SK-MEL-5 (cell line): ENCODE measurements around the gene ARSB. TPM values are rescaled to one million over a fixed set of nuclear protein-coding genes. Genes with fewer than 3 reads are reported as not detected.
"Not testable (repeated sequence)": the region's sequence is repeated elsewhere in the genome, so short reads cannot be mapped to it uniquely, and the experiment has no call there.

Experiments
- DNase-seq: peaks from one replicate; pipeline ENCODE4 v3.0.0-alpha.2; 2016; ENCODE audit warnings: low read depth, low spot score
- in situ Hi-C: cut with HindIII; loops from 2 replicates; pipeline ENCODE4 v1.10.0; 2016; ENCODE audit warnings: low sequenced_read_pairs, high pct_unique_total_duplicates, low pct_unique_long_range_greater_than_20kb
- total RNA-seq: library from RNA; depleted of rRNA; stranded (reverse); fragments of >200 nt; shearing (Covaris generic); gene quantifications from 2 replicates; pipeline ENCODE4 v1.2.3, GENCODE V29; 2014

The ARSB gene
- total RNA-seq, 1 experiment from 2014 or later: 25.7 TPM

- in situ Hi-C loops: no loop called here
- no peak for DNase-seq
Measured at GRCh38 chr5:78782728-78783127, 202.4 kb downstream of the ARSB start.

DNA sequence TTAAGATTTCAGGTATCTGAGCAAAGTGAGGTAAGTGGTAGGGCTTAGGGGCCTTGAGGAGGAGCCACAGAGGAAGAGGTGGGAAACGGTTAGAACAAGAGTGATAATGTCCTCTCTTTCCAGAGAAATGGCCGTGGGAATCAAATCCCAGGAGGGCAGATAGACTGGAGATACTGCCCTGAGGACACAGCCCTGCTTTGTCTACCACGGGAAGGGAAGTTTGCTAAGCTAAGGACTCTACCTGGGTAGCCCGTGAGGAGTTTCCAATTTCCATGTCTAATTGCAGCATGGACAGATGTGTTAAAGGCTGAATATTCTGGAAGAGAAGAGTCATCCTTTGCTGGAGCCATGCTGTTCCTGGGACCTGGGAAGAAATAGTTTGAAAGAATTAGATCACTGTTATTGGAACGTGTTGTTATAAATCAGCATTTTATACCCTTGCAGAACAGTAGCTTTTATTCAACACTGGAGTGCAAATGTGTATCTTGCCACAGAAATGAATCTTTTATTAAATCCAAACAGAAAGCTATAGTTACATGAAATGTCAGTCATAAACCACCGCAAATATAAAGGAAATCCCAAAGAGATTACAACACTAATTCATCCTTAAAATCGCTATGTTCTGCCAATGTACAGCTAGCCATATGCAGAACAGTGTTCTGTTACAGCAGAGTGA, 203.4 kb downstream of the ARSB start:
- peak; percentile 46 for DNase-seq
- in situ Hi-C loops: no loop called here

GRCh38 chr5:78779771-78780616, 205.1 kb downstream of the ARSB start:
- in situ Hi-C loops: no loop called here
- DNase-seq: no peak

DNA sequence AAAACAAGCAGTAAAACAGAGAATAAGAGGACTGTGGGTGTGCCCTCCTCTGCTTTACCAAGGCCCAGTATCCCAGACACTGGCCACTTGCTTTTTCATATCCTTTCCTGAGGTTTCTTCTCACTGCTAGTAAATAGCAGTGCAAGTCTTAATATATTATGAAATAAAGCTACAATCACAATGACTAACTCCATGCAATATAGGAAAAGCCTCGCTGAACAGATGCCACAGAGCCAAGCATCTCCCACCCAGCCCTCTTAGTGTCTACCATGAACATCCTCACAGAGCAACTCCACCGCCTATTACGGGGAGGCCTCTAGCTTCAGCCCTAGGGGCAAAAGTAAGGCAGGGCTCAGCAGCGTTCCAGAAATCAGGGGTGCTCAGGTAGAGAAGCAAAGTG, 205.8 kb downstream of the ARSB start:
- DNase-seq: no peak
- in situ Hi-C loops: no loop called here

DNA sequence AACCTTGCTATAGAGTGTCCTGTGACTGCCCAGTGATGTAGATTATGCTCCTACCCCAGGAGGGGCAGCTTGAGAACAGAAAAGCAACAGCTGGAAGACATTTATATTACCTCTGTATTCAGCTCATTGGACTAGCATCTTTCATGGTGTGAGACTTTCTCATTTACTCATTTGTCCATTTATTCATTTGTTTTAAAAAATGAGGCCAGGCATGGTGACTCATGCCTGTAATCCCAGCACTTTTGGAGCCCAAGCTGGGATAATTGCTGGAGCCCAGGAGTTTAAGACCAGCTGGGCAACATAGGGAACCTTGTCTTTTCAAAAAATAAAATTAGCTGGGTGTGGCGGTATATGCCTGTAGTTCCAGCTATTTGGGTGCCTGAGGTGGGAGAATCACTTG, 206.6 kb downstream of the ARSB start:
- DNase-seq: no peak
- in situ Hi-C loops: no loop called here

DNA sequence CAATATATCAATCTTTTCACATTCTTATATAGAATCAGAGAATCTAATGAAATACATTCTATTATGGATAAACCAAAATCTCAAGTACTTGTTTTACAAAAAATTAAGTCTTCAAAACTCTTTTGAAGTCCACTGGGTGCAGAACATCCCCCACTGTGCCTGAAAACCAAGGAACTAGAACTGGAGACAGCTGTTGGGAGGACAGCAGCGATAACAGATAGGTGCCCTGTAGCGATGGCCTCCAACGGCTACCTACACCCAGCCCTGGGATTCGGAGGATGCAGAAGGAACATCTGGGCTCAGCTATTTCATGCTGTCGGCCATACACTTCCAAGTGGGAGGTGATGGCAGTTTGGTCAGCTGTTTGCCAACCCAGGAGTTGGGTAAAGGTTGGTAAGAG, 207.2 kb downstream of the ARSB start:
- DNase-seq: no peak
- in situ Hi-C loops: no loop called here

DNA sequence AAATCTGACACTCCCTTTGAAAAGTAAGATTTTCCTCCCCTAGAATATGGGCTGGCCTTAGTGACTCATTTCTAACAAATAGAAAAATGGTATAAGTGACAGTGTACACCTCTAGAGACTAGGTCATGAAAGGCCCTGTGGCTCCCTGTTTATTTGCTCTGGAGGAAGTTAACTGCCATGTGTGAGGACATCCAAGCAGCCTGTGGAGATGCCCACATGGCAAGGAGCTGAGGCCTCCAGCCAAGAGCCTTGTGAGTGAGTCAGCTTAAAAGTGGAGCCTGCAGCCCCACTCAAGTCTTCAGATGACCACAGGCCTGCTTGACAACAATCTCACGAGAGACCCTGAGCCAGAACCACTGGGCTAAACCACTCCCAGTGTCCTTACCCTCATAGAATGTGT, 208.5 kb downstream of the ARSB start:
- DNase-seq: no peak
- in situ Hi-C loops: no loop called here

GRCh38 chr5:78773655-78774054, 211.5 kb downstream of the ARSB start:
- in situ Hi-C loops: no loop called here
- no peak for DNase-seq

- in situ Hi-C loops: no loop called here
- DNase-seq: no peak
Measured at GRCh38 chr5:78771260-78772205, 213.6 kb downstream of the ARSB start.

GRCh38 chr5:78768781-78769380, 216.2 kb downstream of the ARSB start:
- in situ Hi-C loops: no loop called here
- no peak for DNase-seq

- in situ Hi-C loops: no loop called here
Measured at GRCh38 chr5:78766412-78766762, 218.7 kb downstream of the ARSB start.

GRCh38 chr5:78765756-78766411, 219.2 kb downstream of the ARSB start:
- in situ Hi-C loops: no loop called here
- DNase-seq: no peak

More at GRCh38 chr5:78766412-78766762, 218.7 kb downstream of the ARSB start:
- DNase-seq: no peak

DNA sequence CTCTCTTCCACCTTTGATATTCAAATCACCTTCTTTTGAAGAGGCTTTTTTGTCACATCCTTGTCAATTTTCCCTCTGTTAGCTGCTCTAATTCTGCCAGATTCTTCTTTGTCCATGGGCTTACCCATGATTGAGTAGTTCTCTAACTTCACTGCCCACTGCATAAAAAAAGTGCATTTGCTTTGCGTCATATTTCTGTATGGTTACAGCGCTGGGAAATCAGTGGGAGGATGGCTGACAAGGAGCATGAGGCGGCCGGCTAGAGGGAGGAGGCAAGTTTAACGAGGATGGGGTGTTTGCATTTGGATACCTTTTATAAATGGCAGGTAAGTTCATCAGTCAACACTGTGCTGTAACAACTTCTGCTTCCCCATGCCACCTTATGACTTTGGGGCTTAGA, 220.0 kb downstream of the ARSB start:
- in situ Hi-C loops: no loop called here

DNA sequence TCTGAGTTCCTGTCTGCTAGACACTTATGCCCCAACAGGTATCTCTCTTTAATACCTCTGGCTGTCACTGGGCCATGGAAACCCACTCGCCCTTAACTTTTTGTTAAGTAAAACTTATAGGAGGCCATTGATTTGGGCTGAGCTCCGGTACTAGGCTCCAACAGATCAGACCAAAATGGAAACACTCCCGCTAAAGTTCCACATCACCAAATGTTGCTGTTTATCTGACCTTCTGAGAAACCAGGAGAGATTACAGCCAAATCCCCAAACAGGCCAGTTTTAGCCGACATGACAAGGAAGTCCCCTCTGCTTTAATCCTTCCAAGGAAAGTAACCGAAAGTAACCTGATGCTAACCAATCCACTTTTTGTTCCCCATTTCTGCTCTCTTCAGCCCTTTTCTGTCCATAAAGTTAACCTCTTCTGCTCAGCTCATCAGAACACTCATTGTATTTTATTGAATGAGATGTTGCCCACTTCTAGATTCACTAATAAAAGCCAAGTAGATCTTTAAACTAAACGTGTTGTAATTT, 221.4 kb downstream of the ARSB start:
- in situ Hi-C loops: no loop called here
- DNase-seq: no peak

More for the DNA sequence above, 220.0 kb downstream of the ARSB start:
- no peak for DNase-seq

GRCh38 chr5:78762743-78763142, 222.4 kb downstream of the ARSB start:
- DNase-seq, in situ Hi-C loops: not testable (repeated sequence)

- in situ Hi-C loops: no loop called here
- no peak for DNase-seq
Measured at GRCh38 chr5:78761840-78762239, 223.3 kb downstream of the ARSB start.

DNA sequence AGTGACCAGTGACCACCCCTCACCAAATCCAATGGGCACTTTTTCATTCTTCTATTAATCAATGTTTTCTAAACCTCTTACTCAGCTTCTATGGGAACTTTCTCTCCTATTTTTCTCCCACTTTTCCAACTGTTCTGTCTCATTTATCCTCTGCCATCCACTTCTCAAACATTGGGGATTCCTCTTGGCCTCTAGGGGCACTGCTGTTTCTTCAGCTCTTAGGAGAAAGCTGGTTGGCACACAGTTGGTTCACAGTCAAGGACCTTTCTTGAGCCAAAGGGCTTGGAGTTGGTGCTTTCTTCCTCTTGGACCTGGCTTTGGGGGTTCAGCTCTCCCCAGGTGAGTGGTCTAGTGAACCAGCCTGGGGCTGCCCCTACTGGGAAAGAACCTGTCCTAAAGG, 224.3 kb downstream of the ARSB start:
- in situ Hi-C loops: no loop called here
- peak; percentile 45 for DNase-seq
